HG03139 (cell line): ENCODE measurements around the gene THY1.
"Not testable (repeated sequence)": the region's sequence is repeated elsewhere in the genome, so short reads cannot be mapped to it uniquely, and the experiment has no call there.

Experiments used
- ATAC-seq: cut with Tn5 transposase; IDR thresholded peaks from one replicate; pipeline ENCODE4 v1.9.1; 2021; ENCODE audit not compliant: unreplicated experiment

Gene THY1

GRCh38 chr11:119422809-119423508 is at the start of gene THY1:
Gene THY1 (minus strand): TSS chr11:119423172. CDS start chr11:119420905, 2,267 bp downstream.
- ATAC-seq = no peak

- no peak for ATAC-seq
Observed at GRCh38 chr11:119472186-119472855, 49.3 kb upstream of the THY1 start.

GRCh38 chr11:119471329-119471728 is 48.4 kb upstream of the THY1 start:
- ATAC-seq = no peak

GRCh38 chr11:119470317-119471291 is 47.6 kb upstream of the THY1 start:
- no peak for ATAC-seq

- ATAC-seq = no peak
Observed at GRCh38 chr11:119469506-119469905, 46.5 kb upstream of the THY1 start.

GRCh38 chr11:119468511-119468910 is 45.5 kb upstream of the THY1 start:
- ATAC-seq = no peak

GRCh38 chr11:119461229-119461963 is 38.4 kb upstream of the THY1 start:
- ATAC-seq = no peak

GRCh38 chr11:119460582-119460981 is 37.6 kb upstream of the THY1 start:
- ATAC-seq = no peak

GRCh38 chr11:119460097-119460496 is 37.1 kb upstream of the THY1 start:
- no peak for ATAC-seq

- no peak for ATAC-seq
Observed at GRCh38 chr11:119459293-119459976, 36.5 kb upstream of the THY1 start.

- ATAC-seq = not testable (repeated sequence)
Observed at GRCh38 chr11:119455708-119456107, 32.7 kb upstream of the THY1 start.

- not testable (repeated sequence) for ATAC-seq
Observed at GRCh38 chr11:119455241-119455640, 32.3 kb upstream of the THY1 start.

GRCh38 chr11:119453881-119454280 is 30.9 kb upstream of the THY1 start:
- no peak for ATAC-seq

- no peak for ATAC-seq
Observed at GRCh38 chr11:119450590-119451326, 27.8 kb upstream of the THY1 start.

- ATAC-seq = no peak
Observed at GRCh38 chr11:119449498-119449897, 26.5 kb upstream of the THY1 start.

- ATAC-seq = no peak
Observed at GRCh38 chr11:119448380-119448779, 25.4 kb upstream of the THY1 start.

- no peak for ATAC-seq
Observed at GRCh38 chr11:119447664-119448242, 24.8 kb upstream of the THY1 start.

- ATAC-seq = no peak
Observed at GRCh38 chr11:119446871-119447663, 24.1 kb upstream of the THY1 start.
